NCI-H69 (cell line): Measurements from ENCODE around the gene RAG2.
A peak's percentile ranks its signal among the peaks of the same experiment; 100 is the strongest.

Source experiments
- DNase-seq: peaks from one replicate; lab custom pipeline; 2025; lab: John Stamatoyannopoulos, UW

The RAG2 gene

DNA sequence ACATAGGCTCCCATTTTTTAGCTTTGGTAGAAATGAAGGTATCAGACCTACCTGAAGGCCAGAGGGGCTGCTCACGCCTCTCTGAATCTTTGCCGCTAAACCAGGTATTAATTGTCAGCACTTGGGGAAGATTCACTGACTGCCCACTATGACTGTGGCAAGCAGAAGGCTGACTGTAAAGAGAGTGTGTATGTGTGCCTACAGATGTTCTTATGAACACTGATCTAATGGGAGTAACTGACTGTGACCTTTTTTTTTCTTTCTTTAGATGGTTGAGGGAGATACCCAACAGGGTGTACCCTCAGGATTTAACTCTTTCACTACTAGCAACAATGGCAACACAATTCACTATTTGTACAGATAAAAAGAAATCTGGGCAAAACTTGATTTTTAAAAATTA lies at the start of gene RAG2:
RAG2 (minus strand) TSS at position 186 of the 400 bp plus-strand sequence. CDS start 4,068 bp downstream, outside the sequence.
- no peak for DNase-seq

DNA sequence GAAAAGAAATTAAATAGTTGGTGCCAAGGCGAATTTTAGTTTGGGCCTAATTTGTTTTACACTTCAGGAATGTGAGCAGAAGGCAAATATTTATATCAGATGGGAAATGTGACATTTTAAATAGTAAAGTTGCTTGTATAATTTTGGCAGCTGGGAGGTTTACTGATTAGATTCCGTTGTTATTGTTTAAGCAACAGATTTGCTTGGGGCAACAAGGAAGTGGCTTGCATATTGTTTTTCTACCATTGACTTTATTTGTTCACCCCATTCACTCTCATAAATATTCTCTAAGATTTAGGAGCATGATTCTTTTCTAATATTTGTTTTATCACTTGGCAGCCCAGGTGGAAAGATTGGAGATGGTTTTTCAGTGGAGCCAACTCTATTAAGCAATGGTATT lies 40.5 kb upstream of the RAG2 start:
- no peak for DNase-seq

DNA sequence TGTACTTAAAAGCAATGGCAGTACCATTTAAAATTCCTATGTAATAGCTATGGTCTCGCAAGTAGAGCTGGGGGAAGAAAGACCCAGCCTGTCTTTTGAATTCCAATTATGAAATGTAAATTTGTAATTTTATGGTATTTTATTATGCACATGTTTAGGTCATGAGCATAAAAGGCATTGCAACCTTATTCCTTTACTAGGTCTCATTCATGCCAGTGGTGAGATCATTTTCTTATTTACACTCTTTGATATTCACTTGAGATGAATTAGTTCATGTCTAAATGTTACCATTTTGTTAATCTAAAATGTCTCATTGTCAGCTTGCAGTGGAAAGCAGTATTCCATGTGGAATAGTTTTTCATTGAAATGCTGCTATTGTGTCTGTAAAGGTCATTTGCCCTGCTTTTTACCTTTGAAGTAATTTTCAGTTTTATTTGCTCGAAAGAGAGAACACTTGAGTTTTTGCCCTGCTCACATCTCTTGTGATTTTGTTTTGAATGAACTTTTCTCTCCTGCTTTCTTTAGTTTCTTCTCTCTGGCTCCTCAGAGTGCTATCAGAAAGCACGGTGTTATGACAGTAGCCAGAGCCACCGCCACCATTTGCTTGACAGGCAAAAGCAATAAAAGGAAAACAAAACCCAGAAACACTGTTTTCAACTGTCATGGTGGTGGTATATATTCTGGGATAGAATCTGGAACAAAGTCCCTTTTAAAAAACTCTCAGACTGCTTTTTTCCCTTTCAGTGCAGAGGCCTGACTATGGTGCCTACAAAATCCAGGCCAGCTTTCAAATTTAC lies 37.2 kb upstream of the RAG2 start:
- no peak for DNase-seq

DNA sequence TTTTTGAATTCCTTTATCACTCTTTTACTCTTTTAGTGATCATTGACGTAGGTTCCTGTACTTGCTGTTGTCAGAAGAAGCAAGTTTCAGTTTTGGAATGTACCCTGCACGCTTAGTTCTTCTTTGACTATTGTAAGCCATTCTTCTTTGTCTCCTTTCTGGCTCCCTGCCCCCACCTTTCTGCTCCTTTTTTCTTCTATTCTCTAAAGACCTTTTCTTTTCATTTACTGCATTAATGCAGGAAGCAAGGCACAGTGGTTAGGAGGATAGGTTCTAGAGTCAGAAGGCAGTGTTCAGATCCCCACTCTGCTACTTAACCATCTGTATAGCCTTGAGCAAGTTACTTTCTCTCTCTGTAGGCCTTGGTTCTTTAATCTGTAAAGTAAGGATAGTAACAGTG lies 33.7 kb upstream of the RAG2 start:
- DNase-seq, result no peak

DNA sequence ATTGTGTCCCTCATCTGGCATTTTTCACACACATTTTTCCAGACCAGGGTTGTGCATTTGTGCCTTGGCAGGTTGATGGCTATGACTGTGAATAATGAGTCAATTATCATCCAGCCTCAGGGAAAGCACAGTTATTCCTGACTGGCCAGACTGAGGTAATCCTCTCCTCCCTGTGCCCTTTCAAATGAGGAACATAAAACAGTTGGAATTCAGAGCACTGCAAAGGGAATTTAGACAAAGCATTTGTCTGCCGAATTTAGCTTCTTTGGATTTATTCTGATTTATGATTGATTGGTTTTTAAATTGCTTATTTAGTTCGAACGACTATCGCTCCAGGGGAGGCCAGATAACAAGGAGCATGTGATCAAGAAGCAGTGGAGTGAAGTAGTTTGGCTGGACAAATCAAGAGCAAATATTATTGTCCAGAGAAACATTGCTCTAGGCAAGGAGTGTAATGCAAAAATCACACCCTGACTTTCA lies 30.8 kb upstream of the RAG2 start:
- peak; percentile 31 for DNase-seq

DNA sequence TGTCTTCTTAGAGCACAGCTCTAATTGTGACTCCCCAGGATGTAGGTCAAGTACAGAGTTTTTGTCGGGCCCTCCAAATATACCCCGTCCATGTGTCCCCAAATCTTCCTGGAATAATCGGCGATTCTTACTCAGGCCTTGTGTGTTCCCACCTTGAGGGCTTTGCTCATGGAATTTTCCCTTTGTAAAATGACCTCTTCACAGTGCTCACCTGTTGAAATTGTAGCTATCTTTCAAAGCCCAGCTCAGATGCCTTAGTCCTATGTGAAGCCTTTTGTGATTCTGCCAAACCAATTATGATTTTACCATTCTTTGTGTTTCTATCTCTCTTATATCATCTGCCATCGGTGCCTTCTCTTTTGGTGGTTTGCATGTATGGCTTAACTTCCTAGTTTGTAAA lies 30.1 kb upstream of the RAG2 start:
- DNase-seq, result no peak

DNA sequence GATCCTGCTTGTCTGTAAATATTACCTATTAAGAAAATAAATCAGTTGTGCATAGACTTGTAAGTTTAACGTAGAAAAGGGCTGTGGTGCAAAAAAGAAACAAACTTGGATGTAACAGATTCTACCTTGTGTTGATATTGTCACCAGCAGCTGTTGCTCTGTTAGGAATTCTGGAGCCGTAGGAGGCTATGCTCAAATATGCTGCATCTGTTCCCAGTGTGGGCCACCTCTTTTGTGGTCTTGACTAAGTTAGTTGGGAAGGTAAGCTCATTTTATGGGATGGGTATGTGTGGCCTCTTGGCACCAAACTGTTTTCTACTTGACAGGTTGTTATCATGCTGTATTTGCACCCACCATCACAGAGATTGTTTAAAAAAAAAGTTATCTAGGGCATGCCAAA lies 29.4 kb upstream of the RAG2 start:
- DNase-seq, result no peak

DNA sequence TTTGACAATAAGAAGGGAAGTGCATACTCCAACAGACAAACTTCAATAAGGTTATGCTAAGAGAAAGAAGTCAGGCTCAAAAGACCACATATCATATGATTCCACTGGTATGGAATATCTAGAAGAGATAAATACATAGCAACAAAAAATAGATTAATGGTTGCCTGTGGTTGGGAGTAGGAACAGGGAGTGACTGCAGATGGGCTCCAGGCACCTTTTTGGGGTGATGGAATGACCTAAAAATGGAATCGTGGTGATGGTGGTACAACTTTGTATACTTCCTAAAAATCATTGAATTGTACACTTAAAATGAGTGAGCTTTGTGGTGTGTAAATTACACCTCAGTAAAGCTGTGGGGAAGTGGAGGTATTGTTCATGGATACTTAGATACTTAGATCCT lies 29.0 kb upstream of the RAG2 start:
- no peak for DNase-seq

DNA sequence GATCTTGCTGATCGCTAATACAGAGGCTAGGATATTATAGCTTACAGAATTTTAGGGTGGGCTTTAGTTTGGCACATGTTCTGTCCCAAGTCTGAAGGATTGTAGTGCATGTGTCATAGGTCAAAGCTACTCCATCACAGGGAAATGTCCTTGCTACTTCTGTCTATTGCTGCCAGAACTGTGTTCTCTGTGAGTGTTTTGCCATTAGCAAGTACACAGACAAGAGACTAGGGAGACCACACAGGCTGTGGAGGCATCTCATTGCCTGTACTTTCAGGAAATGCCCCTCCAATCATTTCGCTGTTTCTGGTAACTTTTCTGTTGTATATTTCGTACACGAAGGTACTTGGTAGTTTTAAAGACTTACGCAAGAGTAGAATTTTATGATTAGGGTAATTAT lies 25.5 kb upstream of the RAG2 start:
- DNase-seq, result no peak

DNA sequence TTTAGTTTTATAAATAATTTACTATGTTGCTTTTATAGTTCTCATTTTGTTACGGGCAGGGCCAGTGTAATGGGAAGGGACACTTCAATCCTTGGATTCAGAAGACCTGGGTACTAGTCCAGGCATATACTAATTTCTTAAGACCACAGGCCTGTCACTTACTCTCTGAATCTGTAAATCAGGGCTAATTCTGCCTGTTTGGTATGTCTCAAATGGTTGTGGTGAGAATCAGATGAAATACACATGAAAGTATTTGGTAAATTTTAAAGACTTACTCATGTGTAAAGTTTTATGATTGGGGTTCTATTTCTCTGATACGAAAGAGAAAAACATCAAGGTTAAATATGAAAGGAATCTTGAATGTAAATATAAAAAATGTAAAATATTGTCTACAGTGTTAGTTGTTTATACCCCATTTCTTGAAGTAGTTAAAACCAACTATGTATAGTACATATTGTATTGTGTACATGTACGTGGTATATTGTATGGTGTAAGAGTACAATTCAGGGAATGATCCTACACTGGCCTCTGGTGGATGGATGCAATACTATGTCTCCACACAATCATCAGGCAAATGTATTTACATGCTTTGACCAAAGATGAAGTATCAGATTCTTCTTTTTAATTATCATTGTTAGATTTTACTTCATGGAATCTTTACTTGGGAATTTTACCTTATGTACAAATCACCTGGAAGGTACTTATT lies 24.5 kb upstream of the RAG2 start:
- peak; percentile 49 for DNase-seq

DNA sequence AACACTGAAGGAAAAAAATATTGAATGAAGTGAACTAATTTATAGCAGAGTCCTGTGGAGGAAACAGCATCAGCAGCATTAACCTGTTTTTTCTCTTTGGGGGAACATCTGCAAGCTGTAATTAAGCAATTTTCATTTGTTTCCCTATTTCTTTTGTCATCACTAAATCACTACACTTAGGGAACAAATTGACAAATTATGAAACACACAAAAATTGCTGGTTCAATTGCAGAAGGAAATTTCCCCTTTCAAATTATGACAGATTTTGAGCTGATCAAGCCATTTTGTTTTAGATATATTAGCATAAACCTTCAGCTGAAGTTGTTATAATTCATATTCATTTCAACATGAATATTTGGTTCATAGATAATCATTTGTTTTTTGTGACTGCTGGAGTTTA lies 22.2 kb upstream of the RAG2 start:
- peak; percentile 11 for DNase-seq

DNA sequence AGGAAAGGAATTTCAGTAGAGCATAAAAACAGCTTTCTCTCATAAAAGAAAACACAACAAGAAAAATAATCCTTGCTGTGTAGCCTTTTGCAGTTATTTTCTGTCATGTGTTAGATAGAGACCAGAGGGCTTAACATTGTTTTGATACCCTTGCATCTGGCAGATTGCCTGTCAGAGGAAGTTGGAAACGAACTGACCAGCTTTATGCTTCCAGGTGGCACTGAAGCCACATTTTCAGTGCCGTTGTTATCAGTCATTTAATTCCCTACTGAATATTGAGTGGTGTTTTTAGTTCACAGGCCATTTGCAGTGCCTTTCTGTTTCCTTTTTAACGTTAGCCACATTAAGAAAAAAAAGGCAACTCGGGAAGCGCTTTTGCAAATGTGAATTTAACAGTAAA lies 21.5 kb upstream of the RAG2 start:
- peak; percentile 8 for DNase-seq

DNA sequence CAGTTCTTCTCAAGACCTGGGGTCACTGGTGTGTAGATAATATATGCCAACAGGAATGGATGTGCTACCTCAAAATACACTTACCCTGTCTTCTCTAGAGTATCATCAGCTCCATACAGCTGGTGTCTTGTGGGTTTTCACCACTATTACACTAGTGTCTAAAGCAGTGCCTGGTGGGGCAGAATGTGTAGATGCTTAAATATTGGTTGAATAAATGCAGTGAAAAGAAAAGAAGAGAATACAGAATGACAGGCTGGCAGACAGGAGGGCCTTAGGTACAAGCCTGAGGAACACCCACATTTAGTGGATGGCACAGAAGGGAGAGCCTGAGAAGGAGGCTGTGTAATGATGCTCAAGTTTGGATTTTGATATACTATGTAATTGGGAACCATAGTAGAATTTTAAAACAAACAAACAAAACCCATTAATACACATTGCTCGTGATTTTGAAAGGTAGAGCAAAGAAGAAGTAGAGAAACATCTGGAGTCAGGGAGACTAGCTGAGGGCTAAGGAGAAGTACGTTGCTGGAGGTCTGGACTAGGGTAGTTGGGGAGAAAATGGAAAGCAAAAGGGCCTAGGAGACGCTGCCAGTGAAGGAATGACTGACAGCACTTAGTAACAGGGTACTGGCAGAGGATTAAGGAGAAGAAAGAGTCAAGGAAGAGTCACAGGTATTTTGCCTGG lies 20.5 kb upstream of the RAG2 start:
- DNase-seq, result no peak

DNA sequence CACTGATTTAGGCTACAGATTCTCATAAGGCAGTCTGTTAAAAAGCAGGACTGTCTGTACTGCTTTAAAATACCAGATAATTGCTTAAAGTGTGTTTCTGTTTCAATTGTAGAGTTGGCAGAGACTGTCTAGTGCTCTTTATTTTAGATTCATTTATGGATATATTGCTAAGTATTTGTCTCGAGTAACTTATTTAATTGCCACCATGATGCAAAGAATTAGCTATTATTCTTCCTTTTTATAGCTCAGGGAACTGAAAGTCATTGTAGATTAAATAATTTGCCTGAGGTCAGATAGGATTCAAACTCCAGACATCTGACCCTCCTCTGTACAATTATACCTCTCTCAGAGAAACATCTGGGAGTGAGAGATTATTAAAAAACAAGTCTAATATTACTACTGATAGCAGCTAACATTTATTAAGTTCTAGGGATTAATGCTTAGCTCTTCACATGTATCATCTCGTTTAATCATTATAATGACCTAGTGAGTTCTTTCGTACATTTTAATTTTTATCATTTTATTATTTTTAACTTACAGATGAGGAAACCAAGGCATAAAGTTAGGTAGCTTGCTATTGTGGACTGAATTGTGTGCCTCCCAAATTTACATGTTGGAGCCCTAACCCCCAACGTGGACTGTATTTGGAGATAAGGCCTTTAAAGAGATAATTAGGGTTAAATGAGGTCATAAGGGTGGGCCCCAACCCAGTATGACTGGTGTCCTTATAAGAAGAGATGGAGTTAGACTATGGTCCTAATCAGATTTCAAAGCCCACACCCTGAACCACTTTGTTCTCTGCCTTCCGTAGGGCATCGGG lies 19.7 kb upstream of the RAG2 start:
- DNase-seq, result no peak

DNA sequence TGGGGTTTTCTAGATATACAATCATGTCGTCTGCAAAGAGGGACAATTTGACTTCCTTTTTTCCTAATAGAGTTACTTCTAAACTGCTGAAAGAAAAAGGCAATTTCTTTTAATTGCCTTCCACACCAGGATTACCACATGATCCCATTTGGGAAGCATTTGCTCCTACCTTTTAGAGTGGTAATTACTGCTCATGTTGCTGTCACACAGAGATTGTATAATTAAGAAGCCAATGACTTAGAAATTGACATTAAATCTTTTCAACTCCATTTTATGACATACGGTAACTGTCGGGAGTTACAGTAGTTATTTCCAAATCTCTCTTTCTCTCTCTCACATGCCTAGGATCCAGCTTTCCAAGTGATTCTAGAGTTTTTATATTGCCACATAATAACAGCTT lies 17.8 kb upstream of the RAG2 start:
- no peak for DNase-seq

DNA sequence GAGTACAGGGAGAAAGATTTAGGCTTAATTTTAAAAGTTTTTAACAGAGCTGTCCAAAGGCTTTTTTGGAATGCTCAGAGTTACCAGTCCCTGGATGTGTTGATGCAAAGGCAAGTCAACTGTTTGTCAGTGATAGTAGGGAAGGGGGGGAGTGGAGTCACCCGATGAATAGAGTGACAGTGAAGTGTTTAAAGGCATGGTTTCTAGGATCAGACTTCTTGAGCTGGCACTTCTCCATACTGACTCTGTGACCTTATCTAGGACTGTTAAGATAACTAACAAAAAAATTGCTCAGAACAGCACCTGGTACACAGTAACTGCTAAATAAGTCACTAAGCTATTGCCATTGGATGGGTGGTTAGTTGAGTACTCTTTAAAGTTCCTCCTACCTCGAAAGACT lies 11.3 kb upstream of the RAG2 start:
- no peak for DNase-seq

DNA sequence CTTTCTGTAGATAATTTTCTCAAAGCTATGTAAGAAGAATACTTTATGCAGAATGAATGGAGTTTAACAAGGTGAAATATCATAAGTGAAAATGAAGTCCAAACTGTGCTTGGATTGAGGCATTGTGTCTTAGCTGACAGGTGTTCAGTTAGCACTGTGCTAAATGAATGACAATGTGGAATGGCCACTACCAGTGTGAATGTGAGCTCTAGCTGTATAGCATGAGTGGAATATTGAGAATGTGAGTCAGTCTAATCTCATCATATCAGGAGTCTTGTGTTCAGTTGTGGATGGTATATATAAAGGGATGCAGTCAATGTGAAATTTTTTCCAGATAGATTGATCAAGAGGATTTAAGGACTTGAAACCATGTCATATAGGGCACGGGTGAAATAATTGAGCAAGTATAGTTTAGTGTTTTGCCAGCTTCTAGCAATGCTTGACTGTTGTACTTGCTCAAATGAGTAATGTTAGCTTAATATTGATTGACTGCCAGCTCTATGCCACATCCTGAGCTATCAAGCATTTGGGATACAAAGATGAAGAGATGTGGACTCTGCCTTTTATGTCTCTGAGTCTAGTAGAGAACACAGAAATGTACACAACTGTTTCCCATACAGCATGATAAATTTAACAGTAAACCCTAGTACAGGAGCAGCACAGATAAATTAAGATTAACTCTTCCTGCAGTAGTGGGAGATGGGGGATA lies 10.6 kb upstream of the RAG2 start:
- no peak for DNase-seq

DNA sequence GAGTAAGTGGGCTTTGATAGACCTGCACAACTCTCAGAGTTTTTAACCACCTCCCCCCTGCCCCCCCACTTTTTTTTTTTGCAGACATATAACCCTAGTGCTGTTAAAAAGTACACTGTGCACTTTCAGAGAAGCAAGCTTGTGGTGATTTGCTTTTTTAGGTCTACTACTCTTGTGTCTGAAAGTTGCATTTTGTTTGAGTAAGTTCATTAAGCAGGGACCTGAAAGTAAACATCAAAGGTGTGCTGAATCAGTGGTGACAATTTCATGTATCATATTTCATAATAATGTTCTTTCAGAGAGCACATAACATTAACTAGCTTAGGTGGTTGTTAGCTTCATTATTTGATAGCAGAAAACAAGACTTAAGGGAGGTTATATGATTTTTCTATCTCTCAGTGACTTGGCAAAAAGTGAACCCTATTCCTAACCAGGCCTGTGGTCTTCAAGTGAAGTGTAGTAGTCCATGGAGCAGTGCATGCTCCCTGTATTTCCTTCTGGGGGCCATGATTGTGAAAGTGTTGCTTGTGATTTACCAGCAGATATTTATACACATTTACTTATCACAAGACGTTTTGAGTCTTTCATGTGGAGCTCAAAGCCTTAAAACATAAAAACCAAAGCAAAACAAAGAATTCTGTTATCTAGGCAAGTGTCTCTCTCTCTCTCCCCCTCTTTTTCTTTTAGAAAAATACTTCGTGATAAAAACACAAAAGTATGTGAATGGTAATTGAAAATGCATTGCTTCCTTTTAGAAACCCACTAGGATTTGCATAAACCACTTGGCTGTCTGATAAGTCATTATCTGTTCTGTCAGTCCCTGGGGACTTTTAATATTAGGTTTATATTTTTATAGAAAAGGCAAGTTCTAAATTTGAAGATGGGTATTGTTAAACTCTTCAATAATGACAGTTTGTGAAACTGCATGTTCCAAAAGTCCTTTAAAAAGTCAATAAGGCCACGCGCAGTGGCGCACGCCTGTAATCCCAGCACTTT lies 7.5 kb upstream of the RAG2 start:
- DNase-seq, result no peak

DNA sequence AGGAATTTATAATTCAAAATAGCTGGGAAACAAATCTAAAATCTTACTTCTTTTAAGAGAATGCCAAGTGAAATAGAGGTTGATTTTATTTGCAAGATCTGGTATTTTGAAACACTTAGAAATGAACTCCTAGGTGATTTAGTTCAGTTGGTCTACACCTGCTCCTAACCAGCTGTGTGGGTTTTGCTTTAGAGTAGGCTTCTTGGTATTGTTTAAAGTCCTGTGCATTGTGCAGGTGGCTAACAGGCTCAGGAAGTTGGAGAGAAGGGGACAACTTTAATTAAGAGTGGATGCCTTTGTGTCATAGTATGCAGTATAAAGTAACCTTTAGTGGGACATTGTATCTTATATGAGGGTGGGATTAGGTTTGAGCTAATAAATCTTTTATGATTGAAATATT lies 4.1 kb upstream of the RAG2 start:
- no peak for DNase-seq

DNA sequence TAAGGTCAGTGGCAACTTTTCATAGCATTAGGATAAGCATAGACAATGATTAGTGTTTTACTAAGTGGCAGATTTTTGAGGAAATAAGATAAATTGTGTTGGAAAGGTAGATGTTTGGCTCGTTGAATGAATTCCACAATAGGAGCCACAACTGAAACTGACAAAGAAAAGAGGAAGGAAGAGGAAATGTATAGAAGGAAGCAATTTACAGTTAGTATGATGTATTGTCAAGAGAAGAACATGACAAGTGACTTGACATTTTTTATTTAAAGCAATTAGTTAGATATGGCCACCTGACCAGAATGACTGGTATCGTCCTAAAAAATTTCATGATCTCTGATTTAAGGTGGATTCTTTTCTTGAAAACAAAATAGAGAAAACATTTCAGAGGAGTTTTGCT lies 3.1 kb upstream of the RAG2 start:
- no peak for DNase-seq
